Activated CD8-positive, alpha-beta T cell treated with anti-CD3 and anti-CD28 coated beads, Interleukin-2, amount 10 ng/mL, durations not matched to agents 7 days and 5 days (primary cell): Measurements from ENCODE around the gene RAD51B. TPM values are rescaled to one million over a fixed set of nuclear protein-coding genes. Genes with fewer than 3 reads are reported as not detected.
A peak's percentile ranks its signal among the peaks of the same experiment; 100 is the strongest.

Experiments used
- ATAC-seq: fragments of 150-1000 bp; cut with Tn5 transposase; one replicate; pipeline ENCODE4 v1.10.0; 2021; ENCODE audit warnings: moderate library complexity
- CTCF ChIA-PET: fragments of 350-600 bp; sonication (Branson Sonifier 250); formaldehyde crosslinking; loops from one replicate; lab custom pipeline; 2021; ENCODE audit warnings: antibody characterized with exemption; lab: Charles Lee
- POLR2A ChIA-PET: fragments of 350-600 bp; sonication (Branson Sonifier 250); formaldehyde crosslinking; loops from one replicate; lab custom pipeline; 2021; ENCODE audit warnings: antibody characterized with exemption; lab: Charles Lee
- DNase-seq: peaks from one replicate; pipeline ENCODE4 v3.0.0-alpha.2; 2020
- H3K27ac Mint-ChIP-seq: one replicate; pipeline ENCODE4 v1.8.0; 2021; ENCODE audit warnings: mild to moderate bottlenecking, mixed read lengths
- H3K27me3 Mint-ChIP-seq: one replicate; pipeline ENCODE4 v1.8.0; 2021; ENCODE audit warnings: low read depth, mixed read lengths
- H3K36me3 Mint-ChIP-seq: one replicate; pipeline ENCODE4 v1.8.0; 2021; ENCODE audit warnings: low read depth, mixed read lengths
- H3K4me1 Mint-ChIP-seq: one replicate; pipeline ENCODE4 v1.8.0; 2021; ENCODE audit warnings: low read depth, mixed read lengths
- H3K4me3 Mint-ChIP-seq: one replicate; pipeline ENCODE4 v1.8.0; 2021; ENCODE audit warnings: mild to moderate bottlenecking, mixed read lengths
- H3K9me3 Mint-ChIP-seq: one replicate; pipeline ENCODE4 v1.8.0; 2022; ENCODE audit warnings: mixed read lengths; ENCODE audit not compliant: insufficient read depth
- total RNA-seq, 2 experiments: library from RNA; stranded (reverse); gene quantifications; one replicate each; pipeline ENCODE4 v1.2.3, GENCODE V29; 2021

Gene RAD51B
- total RNA-seq, 2 experiments from 2014 or later, result 34.1 to 38.8 TPM

- Mint-ChIP-seq H3K4me3 (no peak overlapping the region), H3K27me3 (no peaks in the 10 kb centered on the region), H3K36me3 (no peaks in the 10 kb centered on the region), H3K4me1 (peaks cover 15% of the 10 kb centered on the region), H3K9me3 (no peaks in the 10 kb centered on the region), H3K27ac (peak overlapping the region; percentile 4)
- ChIA-PET CTCF (no interaction called here), POLR2A (no interaction called here)
- DNase-seq (no peak), ATAC-seq (no peak)
These were observed 789.0 kb downstream of the RAD51B start for GRCh38 chr14:68608574-68608962.

DNA sequence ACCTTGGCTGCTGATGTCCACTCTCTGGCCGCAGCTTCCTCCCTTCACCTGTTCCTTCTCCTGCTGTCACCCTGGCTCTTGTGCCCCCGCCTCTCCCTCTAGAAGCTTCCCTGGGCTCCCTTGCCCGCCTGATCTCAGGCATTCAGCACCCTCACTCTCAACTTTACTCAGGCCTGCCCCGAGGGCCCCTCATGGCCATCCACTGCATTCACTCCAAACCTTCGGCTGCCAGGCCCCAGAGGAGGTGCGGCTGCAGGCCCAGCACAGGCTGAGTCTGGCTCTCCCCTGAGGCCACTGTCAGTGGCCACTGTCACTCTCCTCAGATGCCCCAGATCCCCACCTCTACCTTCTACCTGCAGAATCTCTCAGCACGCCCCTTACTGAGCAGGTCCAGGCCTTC lies 789.4 kb downstream of the RAD51B start:
- peaks cover 3% of the 10 kb centered on the region for H3K9me3 Mint-ChIP-seq
- DNase-seq (no peak), ATAC-seq (no peak)
- ChIA-PET CTCF (no interaction called here), POLR2A (no interaction called here)
- peaks cover 3% of the 10 kb centered on the region for H3K36me3 Mint-ChIP-seq
- no peak overlapping the region for H3K4me3 Mint-ChIP-seq
- H3K27ac Mint-ChIP-seq, result no peak overlapping the region
- peaks cover 15% of the 10 kb centered on the region for H3K4me1 Mint-ChIP-seq
- no peaks in the 10 kb centered on the region for H3K27me3 Mint-ChIP-seq

GRCh38 chr14:68610251-68610793 lies 790.7 kb downstream of the RAD51B start:
- no peak overlapping the region for H3K27ac Mint-ChIP-seq
- ChIA-PET POLR2A (no interaction called here), CTCF (interaction anchor here (0.6 kb wide), 1 partner anchor 179 kb away, joined by 4 read pairs; no protein-coding TSS in a partner anchor)
- ATAC-seq (no peak), DNase-seq (no peak)
- H3K4me3 Mint-ChIP-seq, result no peak overlapping the region
- H3K9me3 Mint-ChIP-seq, result peaks cover 9% of the 10 kb centered on the region
- H3K36me3 Mint-ChIP-seq, result peaks cover 10% of the 10 kb centered on the region
- peaks cover 15% of the 10 kb centered on the region for H3K4me1 Mint-ChIP-seq
- H3K27me3 Mint-ChIP-seq, result no peaks in the 10 kb centered on the region

- Mint-ChIP-seq H3K4me3 (no peak overlapping the region), H3K4me1 (peaks cover 15% of the 10 kb centered on the region), H3K9me3 (peaks cover 20% of the 10 kb centered on the region), H3K27me3 (no peaks in the 10 kb centered on the region), H3K27ac (no peak overlapping the region), H3K36me3 (peaks cover 12% of the 10 kb centered on the region)
- ChIA-PET CTCF (interaction anchor here (1.1 kb wide), 1 partner anchor 17 kb away, joined by 3 read pairs; no protein-coding TSS in a partner anchor), POLR2A (no interaction called here)
- ATAC-seq (no peak), DNase-seq (no peak)
These were observed 792.0 kb downstream of the RAD51B start for GRCh38 chr14:68611599-68611998.

DNA sequence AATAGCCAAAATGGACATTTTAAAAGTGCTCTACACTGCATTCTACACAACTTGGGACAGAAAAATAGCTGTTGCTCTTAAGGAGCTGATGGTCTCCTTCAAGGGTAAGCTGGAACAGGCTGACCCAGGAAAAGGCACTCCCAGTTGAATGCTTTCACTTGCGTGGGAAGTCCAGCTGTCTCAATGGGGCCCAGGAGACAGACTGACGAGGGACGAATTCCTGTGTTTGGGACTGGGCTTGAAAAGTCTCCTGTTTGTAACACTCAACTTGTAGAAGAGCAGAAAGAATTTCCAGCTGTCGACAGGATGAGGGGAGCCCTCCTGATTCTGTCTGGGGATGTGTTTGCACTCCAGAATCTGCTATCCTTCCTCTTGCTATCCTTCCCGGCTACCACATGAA lies 792.5 kb downstream of the RAD51B start:
- CTCF ChIA-PET, result interaction anchor here (1.1 kb wide), 1 partner anchor 17 kb away, joined by 3 read pairs; no protein-coding TSS in a partner anchor
- H3K27me3 Mint-ChIP-seq, result no peaks in the 10 kb centered on the region
- peaks cover 25% of the 10 kb centered on the region for H3K9me3 Mint-ChIP-seq
- POLR2A ChIA-PET, result no interaction called here
- ATAC-seq, result no peak
- no peak overlapping the region for H3K27ac Mint-ChIP-seq
- no peak for DNase-seq
- H3K4me3 Mint-ChIP-seq, result no peak overlapping the region
- peaks cover 17% of the 10 kb centered on the region for H3K36me3 Mint-ChIP-seq
- H3K4me1 Mint-ChIP-seq, result peaks cover 11% of the 10 kb centered on the region

DNA sequence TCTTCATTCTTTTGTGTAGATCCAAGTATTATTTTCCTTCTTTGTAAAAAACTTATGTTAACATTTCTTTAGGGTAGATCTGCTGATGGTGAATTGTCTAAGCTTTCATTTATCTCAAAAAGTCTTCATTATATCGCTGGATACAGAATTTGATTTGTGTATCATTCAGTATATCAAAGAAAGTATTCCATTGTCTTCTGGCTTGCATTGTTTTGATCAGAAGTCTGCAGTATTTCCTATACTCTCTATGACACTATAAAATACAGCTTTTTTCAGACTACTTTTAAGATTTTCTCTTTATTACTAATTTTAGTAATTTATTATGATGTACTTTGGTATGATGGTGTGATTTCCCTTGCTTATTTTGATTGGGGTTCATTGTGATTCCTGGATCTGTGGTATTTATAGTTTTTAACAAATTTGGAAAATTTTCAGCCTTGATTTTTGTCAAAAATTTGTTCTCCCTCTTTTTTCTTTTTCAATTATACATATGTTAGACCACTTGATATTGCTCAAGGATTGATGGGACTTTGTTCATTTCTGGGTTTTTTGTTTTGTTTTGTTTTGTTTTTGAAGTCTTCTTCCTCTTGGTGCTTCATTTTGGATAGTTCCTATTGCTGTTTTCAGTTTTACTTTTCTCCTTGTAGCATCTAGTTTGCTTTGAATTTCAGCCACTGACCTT lies 796.8 kb downstream of the RAD51B start:
- peaks cover 2% of the 10 kb centered on the region for H3K4me1 Mint-ChIP-seq

GRCh38 chr14:68619790-68620574 lies 800.4 kb downstream of the RAD51B start:
- ChIA-PET POLR2A (no interaction called here), CTCF (no interaction called here)
- Mint-ChIP-seq H3K4me1 (peaks cover 8% of the 10 kb centered on the region), H3K27ac (no peak overlapping the region), H3K4me3 (no peak overlapping the region), H3K9me3 (peaks cover 31% of the 10 kb centered on the region), H3K27me3 (no peaks in the 10 kb centered on the region), H3K36me3 (peaks cover 12% of the 10 kb centered on the region)
- no peak for DNase-seq
- no peak for ATAC-seq

More for the DNA sequence above, 796.8 kb downstream of the RAD51B start:
- Mint-ChIP-seq H3K36me3 (peaks cover 21% of the 10 kb centered on the region), H3K27me3 (no peaks in the 10 kb centered on the region), H3K4me3 (no peak overlapping the region), H3K9me3 (peaks cover 41% of the 10 kb centered on the region), H3K27ac (no peak overlapping the region)
- ChIA-PET POLR2A (no interaction called here), CTCF (interaction anchor here (1.4 kb wide), 1 partner anchor 172 kb away, joined by 4 read pairs; no protein-coding TSS in a partner anchor)
- DNase-seq (no peak), ATAC-seq (no peak)

- Mint-ChIP-seq H3K27ac (no peak overlapping the region), H3K36me3 (peaks cover 8% of the 10 kb centered on the region), H3K9me3 (peaks cover 19% of the 10 kb centered on the region), H3K4me3 (no peak overlapping the region), H3K27me3 (no peaks in the 10 kb centered on the region), H3K4me1 (peaks cover 8% of the 10 kb centered on the region)
- no peak for DNase-seq
- no peak for ATAC-seq
- CTCF ChIA-PET, result no interaction called here
- POLR2A ChIA-PET, result no interaction called here
These were observed 802.1 kb downstream of the RAD51B start for GRCh38 chr14:68621400-68622365.

- Mint-ChIP-seq H3K4me1 (peaks cover 8% of the 10 kb centered on the region), H3K27ac (no peak overlapping the region), H3K27me3 (peaks cover 3% of the 10 kb centered on the region), H3K4me3 (no peak overlapping the region), H3K36me3 (no peaks in the 10 kb centered on the region), H3K9me3 (peaks cover 8% of the 10 kb centered on the region)
- CTCF ChIA-PET, result no interaction called here
- ATAC-seq, result no peak
- POLR2A ChIA-PET, result no interaction called here
- DNase-seq, result no peak
These were observed 803.3 kb downstream of the RAD51B start for GRCh38 chr14:68622856-68623255.

DNA sequence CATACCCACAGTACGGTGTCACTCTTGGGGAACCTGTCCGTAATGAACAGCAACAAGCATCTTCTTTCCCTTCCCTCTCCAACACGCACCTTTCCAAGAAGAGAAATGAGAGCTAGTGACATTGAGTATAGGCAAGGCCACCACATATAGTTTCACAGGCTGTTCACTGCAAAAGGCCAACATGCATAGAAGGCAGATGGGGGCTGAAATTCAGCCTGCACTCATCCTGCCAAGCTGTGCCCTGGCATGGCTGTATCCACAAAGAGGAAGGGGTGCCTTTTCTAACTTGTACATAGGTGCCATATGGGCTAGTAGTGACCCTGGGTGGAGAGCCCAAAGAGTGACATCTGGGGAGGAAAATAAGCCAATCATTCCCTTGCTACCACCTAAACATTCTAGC lies 803.7 kb downstream of the RAD51B start:
- no peaks in the 10 kb centered on the region for H3K36me3 Mint-ChIP-seq
- POLR2A ChIA-PET, result no interaction called here
- ATAC-seq, result no peak
- no peak for DNase-seq
- no peak overlapping the region for H3K27ac Mint-ChIP-seq
- peaks cover 6% of the 10 kb centered on the region for H3K9me3 Mint-ChIP-seq
- no peak overlapping the region for H3K4me3 Mint-ChIP-seq
- peaks cover 6% of the 10 kb centered on the region for H3K27me3 Mint-ChIP-seq
- peaks cover 8% of the 10 kb centered on the region for H3K4me1 Mint-ChIP-seq
- CTCF ChIA-PET, result interaction anchor here (1.3 kb wide), 1 partner anchor 15 kb away, joined by 4 read pairs; no protein-coding TSS in a partner anchor

- H3K9me3 Mint-ChIP-seq, result peaks cover 1% of the 10 kb centered on the region
- no peaks in the 10 kb centered on the region for H3K36me3 Mint-ChIP-seq
- no peak for DNase-seq
- H3K4me1 Mint-ChIP-seq, result peaks cover 12% of the 10 kb centered on the region
- H3K27ac Mint-ChIP-seq, result no peak overlapping the region
- CTCF ChIA-PET, result interaction anchor here (1.3 kb wide), 1 partner anchor 14 kb away, joined by 4 read pairs; no protein-coding TSS in a partner anchor
- H3K27me3 Mint-ChIP-seq, result peaks cover 8% of the 10 kb centered on the region
- no peak overlapping the region for H3K4me3 Mint-ChIP-seq
- POLR2A ChIA-PET, result no interaction called here
- no peak for ATAC-seq
These were observed 804.2 kb downstream of the RAD51B start for GRCh38 chr14:68623826-68624225.
